H1 (cell line): ENCODE results near the gene SLC12A2. TPM values are rescaled to one million over a fixed set of nuclear protein-coding genes. Genes with fewer than 3 reads are reported as not detected.

Experiments used
- CTCF ChIA-PET: fragments of 300-600 bp; sonication (Branson Sonifier 250); formaldehyde crosslinking; loops from one replicate; lab custom pipeline; 2021; ENCODE audit not compliant: partially characterized antibody; lab: Charles Lee
- POLR2A ChIA-PET: fragments of 300-600 bp; sonication (Branson Sonifier 250); formaldehyde crosslinking; loops from one replicate; lab custom pipeline; 2021; ENCODE audit warnings: inconsistent platforms; ENCODE audit not compliant: partially characterized antibody; lab: Charles Lee
- DNase-seq, 2 experiments: peaks; one replicate each; pipeline versions ENCODE4 v3.0.0 to v3.0.0-alpha.2; 2010 to 2022; ENCODE audit warnings: low spot score in 2 of 2, low read depth in 1 of 2, mixed read lengths in 1 of 2
- FAIRE-seq: peaks from 2 replicates; lab custom pipeline; 2011; peaks lifted over from hg19 to GRCh38; lab: Jason Lieb, UNC
- H2AFZ ChIP-seq: 2 replicates; pipeline ENCODE4 v1.8.1; 2012; ENCODE audit warnings: low read length, inconsistent platforms
- H2AK5ac ChIP-seq: 2 replicates; pipeline ENCODE4 v1.6.1; 2013; ENCODE audit warnings: low read depth, low read length
- H2BK120ac ChIP-seq: replicated peaks from 2 replicates; pipeline ENCODE3; 2013; ENCODE audit warnings: low read depth, low read length, inconsistent platforms
- H2BK12ac ChIP-seq: 2 replicates; pipeline ENCODE4 v1.6.1; 2013; ENCODE audit warnings: low read depth, low read length
- H2BK15ac ChIP-seq: 2 replicates; pipeline ENCODE4 v1.6.1; 2013; ENCODE audit warnings: low read length
- H2BK20ac ChIP-seq: 2 replicates; pipeline ENCODE4 v1.6.1; 2013; ENCODE audit warnings: low read length
- H2BK5ac ChIP-seq: 2 replicates; pipeline ENCODE4 v1.6.1; 2013; ENCODE audit warnings: low read depth, low read length
- H3K14ac ChIP-seq: 2 replicates; pipeline ENCODE4 v1.6.1; 2013; ENCODE audit warnings: inconsistent platforms; ENCODE audit not compliant: insufficient read length
- H3K18ac ChIP-seq: 2 replicates; pipeline ENCODE4 v1.6.1; 2013; ENCODE audit warnings: low read length; ENCODE audit errors: extremely low read depth
- H3K23ac ChIP-seq: 2 replicates; pipeline ENCODE4 v1.6.1; 2013; ENCODE audit warnings: inconsistent platforms; ENCODE audit not compliant: insufficient read length
- H3K23me2 ChIP-seq: 2 replicates; pipeline ENCODE4 v1.6.1; 2013; ENCODE audit warnings: low read depth, low read length
- H3K27ac ChIP-seq: 2 replicates; pipeline ENCODE4 v1.6.1; 2011; ENCODE audit warnings: low read depth, low read length, inconsistent platforms
- H3K27me3 ChIP-seq, 4 experiments: replicated peaks in 1 of 4; 1 replicate in 1 of 4; 2 replicates in 3 of 4; pipeline versions ENCODE4 v1.6.1 to v1.8.1; 2011 to 2013; ENCODE audit warnings: low read length in 3 of 4, mild to moderate bottlenecking in 3 of 4, inconsistent platforms in 2 of 4, mixed read lengths in 2 of 4, moderate library complexity in 1 of 4; ENCODE audit not compliant: control insufficient read depth in 3 of 4, insufficient read depth in 3 of 4; ENCODE audit errors: extremely low read depth in 1 of 4
- H3K36me3 ChIP-seq, 4 experiments: 2 replicates each; pipeline versions ENCODE4 v1.6.1 to v1.8.1; 2011 to 2013; ENCODE audit warnings: mild to moderate bottlenecking in 4 of 4, low read length in 3 of 4, moderate library complexity in 2 of 4, control low read depth in 1 of 4, inconsistent platforms in 1 of 4; ENCODE audit not compliant: insufficient read depth in 4 of 4, control insufficient read depth in 2 of 4
- H3K4ac ChIP-seq: replicated peaks from 2 replicates; pipeline ENCODE3; 2013; ENCODE audit warnings: low read length, low read depth, mixed read lengths, inconsistent platforms; ENCODE audit not compliant: insufficient read length
- H3K4me1 ChIP-seq, 4 experiments: replicated peaks in 1 of 4; 1 replicate in 1 of 4; 2 replicates in 3 of 4; pipeline versions ENCODE4 v1.6.1 to v1.8.1; 2011 to 2013; ENCODE audit warnings: low read length in 3 of 4, inconsistent platforms in 2 of 4, mixed read lengths in 1 of 4; ENCODE audit not compliant: insufficient read depth in 4 of 4, control insufficient read depth in 3 of 4
- H3K4me2 ChIP-seq, 2 experiments: 2 replicates each; pipeline versions ENCODE4 v1.6.1 to v1.8.1; 2011 to 2013; ENCODE audit warnings: low read depth in 2 of 2, low read length in 2 of 2, control low read depth in 1 of 2, inconsistent platforms in 1 of 2, mild to moderate bottlenecking in 1 of 2; ENCODE audit not compliant: insufficient read depth in 1 of 2
- H3K4me3 ChIP-seq, 4 experiments: fragments of 200-600, 300-600 bp in 1 of 4; sonication (generic), shearing (Covaris generic), sonication (Bioruptor Twin) in 1 of 4; 2 replicates each; pipeline versions ENCODE4 v1.5.1 to v1.8.1; 2011 to 2016; ENCODE audit warnings: low read length in 4 of 4, low read depth in 3 of 4, control low read depth in 2 of 4, inconsistent platforms in 2 of 4, mild to moderate bottlenecking in 2 of 4, mixed read lengths in 1 of 4, moderate library complexity in 1 of 4; ENCODE audit not compliant: insufficient read depth in 2 of 4; ENCODE audit errors: extremely low read depth in 1 of 4
- H3K56ac ChIP-seq: replicated peaks from 2 replicates; pipeline ENCODE3; 2013; ENCODE audit warnings: low read depth, mild to moderate bottlenecking, mixed read lengths, low read length, inconsistent platforms; ENCODE audit not compliant: insufficient read length
- H3K79me1 ChIP-seq: 2 replicates; pipeline ENCODE4 v1.6.1; 2013; ENCODE audit warnings: low read depth, low read length, control low read depth
- H3K79me2 ChIP-seq, 2 experiments: 2 replicates each; pipeline versions ENCODE4 v1.6.1 to v1.8.1; 2012 to 2013; ENCODE audit warnings: low read length in 2 of 2, mild to moderate bottlenecking in 2 of 2, inconsistent platforms in 1 of 2; ENCODE audit not compliant: insufficient read depth in 2 of 2, control insufficient read depth in 1 of 2
- H3K9ac ChIP-seq, 4 experiments: replicated peaks in 1 of 4; 1 replicate in 1 of 4; 2 replicates in 3 of 4; pipeline versions ENCODE4 v1.6.1 to v1.8.1; 2011 to 2013; ENCODE audit warnings: low read depth in 3 of 4, low read length in 3 of 4, control low read depth in 2 of 4, mild to moderate bottlenecking in 2 of 4, moderate library complexity in 2 of 4, inconsistent platforms in 1 of 4; ENCODE audit errors: extremely low read depth in 1 of 4
- H3K9me3 ChIP-seq, 2 experiments: 2 replicates each; pipeline versions ENCODE4 v1.6.1 to v1.8.1; 2012 to 2013; ENCODE audit warnings: mild to moderate bottlenecking in 2 of 2, moderate library complexity in 2 of 2, control low read depth in 1 of 2, inconsistent platforms in 1 of 2, low read depth in 1 of 2, low read length in 1 of 2, mixed read lengths in 1 of 2; ENCODE audit not compliant: insufficient read depth in 2 of 2
- H4K20me1 ChIP-seq, 2 experiments: replicated peaks in 1 of 2; 2 replicates each; pipeline versions ENCODE3 to v1.8.1; 2011 to 2013; ENCODE audit warnings: inconsistent platforms in 2 of 2, low read length in 2 of 2, mild to moderate bottlenecking in 1 of 2; ENCODE audit not compliant: insufficient read depth in 2 of 2, control insufficient read depth in 1 of 2
- H4K5ac ChIP-seq: 2 replicates; pipeline ENCODE4 v1.6.1; 2013; ENCODE audit warnings: low read length, low read depth, mixed read lengths, inconsistent platforms; ENCODE audit not compliant: insufficient read length
- H4K8ac ChIP-seq: 2 replicates; pipeline ENCODE4 v1.8.0; 2013; ENCODE audit warnings: mild to moderate bottlenecking, moderate library complexity, low read length, inconsistent platforms; ENCODE audit not compliant: insufficient read depth; ENCODE audit errors: extremely low read depth
- H4K91ac ChIP-seq: replicated peaks from 2 replicates; pipeline ENCODE3; 2013; ENCODE audit warnings: low read length, mixed read lengths, inconsistent platforms; ENCODE audit not compliant: insufficient read length
- EP300 ChIP-seq, 2 experiments: IDR thresholded peaks; 1 replicate in 1 of 2; 2 replicates in 1 of 2; pipeline ENCODE4 v1.6.1; 2011 to 2012; ENCODE audit warnings: low read depth in 2 of 2, low read length in 2 of 2, mild to moderate bottlenecking in 2 of 2, borderline replicate concordance in 1 of 2, inconsistent platforms in 1 of 2, moderate library complexity in 1 of 2
- FOSL1 ChIP-seq: IDR thresholded peaks from 2 replicates; pipeline ENCODE4 v1.6.1; 2011; ENCODE audit warnings: mild to moderate bottlenecking, low read depth, low read length, moderate library complexity; ENCODE audit not compliant: insufficient read depth
- SIX5 ChIP-seq: IDR thresholded peaks from 2 replicates; pipeline ENCODE4 v1.6.1; 2011; ENCODE audit warnings: mild to moderate bottlenecking, low read depth, low read length
- WGBS, 2 experiments: shearing (Covaris generic) in 1 of 2; methylation state at CpG; one replicate each; pipeline versions ENCODE4 v1.1.6 to v1.1.7; 2013 to 2015; ENCODE audit warnings: low lambda C conversion rate in 2 of 2, mixed read lengths in 2 of 2, inconsistent platforms in 1 of 2, low coverage in 1 of 2, missing lambda C conversion rate in 1 of 2; ENCODE audit not compliant: insufficient replicate concordance in 2 of 2, insufficient coverage in 1 of 2, insufficient read length in 1 of 2; ENCODE audit errors: extremely low coverage in 1 of 2, missing lambda C conversion rate in 1 of 2; 5-methylcytosine and 5-hydroxymethylcytosine counted together
- polyA plus RNA-seq, 7 experiments: library from polyadenylated mRNA; depleted of rRNA in 3 of 7; stranded (reverse) in 5 of 7; unstranded in 2 of 7; fragments of >200 nt in 5 of 7; fragments of 200-250 nt in 2 of 7; gene quantifications; 1 replicate in 5 of 7; 2 replicates in 1 of 7; 4 replicates in 1 of 7; pipeline versions ENCODE4 v1.2.1 to v1.2.3, GENCODE V29; 2011 to 2013; ENCODE audit warnings: missing spikeins in 2 of 7, mixed read lengths in 2 of 7
- total RNA-seq: library from RNA; stranded (reverse); fragmentation: NEBNext Ultra II Directional; extraction: Animal tissue kit (Norgen Biotek cat#: 25700); gene quantifications from 2 replicates; pipeline ENCODE4 v1.2.1, GENCODE V29; 2021

Gene SLC12A2
- total and polyA plus RNA-seq, 2 of the 8 experiments (the other 6 are each of a cell fraction or from before 2014, with no cell fraction given) = 2.6 to 16.2 TPM

GRCh38 chr5:128077526-128077925, 6.0 kb upstream of the SLC12A2 start:
- no peaks in the 10 kb centered on the region for H4K20me1 ChIP-seq
- H3K27ac ChIP-seq = no peak overlapping the region
- ChIA-PET POLR2A (interaction anchor here (0.6 kb wide), 1 partner anchor 1646 kb away, joined by 3 read pairs; no protein-coding TSS in a partner anchor), CTCF (interaction anchor here (0.6 to 1.5 kb wide), 4 partner anchors 9 to 331 kb away, joined by 3 to 4 read pairs (median 3); no protein-coding TSS in a partner anchor)
- no peak overlapping the region for H4K5ac ChIP-seq
- H4K8ac ChIP-seq = no peak overlapping the region
- H3K23me2 ChIP-seq = no peaks in the 10 kb centered on the region
- H3K56ac ChIP-seq = no peak overlapping the region
- H4K91ac ChIP-seq = no peak overlapping the region
- H2BK15ac ChIP-seq = no peak overlapping the region
- DNase-seq (no peak), FAIRE-seq (no peak)
- H2BK12ac ChIP-seq = no peak overlapping the region
- no peak overlapping the region for H3K4me2 ChIP-seq
- no peak overlapping the region for H3K9ac ChIP-seq
- H3K79me2 ChIP-seq = no peaks in the 10 kb centered on the region
- no peaks in the 10 kb centered on the region for H3K9me3 ChIP-seq
- no peak overlapping the region for H2BK120ac ChIP-seq
- no peak overlapping the region for H3K23ac ChIP-seq
- H3K18ac ChIP-seq = no peak overlapping the region
- H2BK20ac ChIP-seq = no peak overlapping the region
- no peaks in the 10 kb centered on the region for H3K79me1 ChIP-seq
- H3K4me1 ChIP-seq = peaks cover 0 to 2% (median under 1%) of the 10 kb centered on the region in 4 experiments; a peak in 2 of 7 replicates
- no peak overlapping the region for H2AK5ac ChIP-seq
- no peak overlapping the region for H2BK5ac ChIP-seq
- H3K4me3 ChIP-seq = no peak overlapping the region
- no peak overlapping the region for H3K4ac ChIP-seq
- H3K36me3 ChIP-seq = no peaks in the 10 kb centered on the region
- H2AFZ ChIP-seq = no peak overlapping the region
- TF ChIP-seq SIX5 (no peak), FOSL1 (no peak), EP300 (IDR thresholded peaks at IDR 0.05; ENCODE audit: borderline replicate concordance in 1 of 2, low read depth in 2 of 2, low read length in 2 of 2) (no peak)
- WGBS, 2 experiments = 93% methylated on average over 2 of the region's 2 CpGs; no CpG with 5 or more reads in 1 of the 2 experiments
- no peak overlapping the region for H3K14ac ChIP-seq
- H3K27me3 ChIP-seq = no peaks in the 10 kb centered on the region
